GM23248 (cell line): Measurements from ENCODE around the gene CASZ1.

Experiments used
- EZH2 ChIP-seq: fragments of 200-600 bp; sonication (generic); IDR thresholded peaks from 2 replicates; pipeline ENCODE4 v1.6.1; 2018; ENCODE audit warnings: antibody characterized with exemption, mild to moderate bottlenecking; ENCODE audit not compliant: insufficient read depth, poor library complexity, severe bottlenecking
- EZH2phosphoT487 ChIP-seq: fragments of 200-600 bp; sonication (generic); IDR thresholded peaks from 2 replicates; pipeline ENCODE4 v1.6.1; 2018; ENCODE audit warnings: antibody characterized with exemption, moderate library complexity, mild to moderate bottlenecking, low read depth; ENCODE audit not compliant: insufficient read depth

GRCh38 chr1:10776190-10776905 is 20.1 kb downstream of the CASZ1 start:
- TF ChIP-seq EZH2 (no peak), EZH2phosphoT487 (no peak)
